ENCODE data around the gene CAP1. TPM values are rescaled to one million over a fixed set of nuclear protein-coding genes. Genes with fewer than 3 reads are reported as not detected.

Gene CAP1
- total and polyA plus RNA-seq, 10 of the 15 experiments (the other 5 are each of a cell fraction or from before 2014, with no cell fraction given): 360 to 500 (median 431) TPM

GRCh38 chr1:40059960-40060750 lies 19.6 kb downstream of the CAP1 start:
- Histone ChIP-seq H3K4me3 (peak overlapping the region; percentile 25; the same call in 1 of the 2 replicates), H3K27ac (ENCODE audit: control insufficient read depth, insufficient read depth) (peak overlapping the region; percentile 84), H3K9me3 (replicated peaks; ENCODE audit: control insufficient read depth, insufficient read depth, low read length) (no peaks in the 10 kb centered on the region), H3K79me2 (ENCODE audit: control insufficient read depth, insufficient read depth, low read length) (peaks cover 54% of the 10 kb centered on the region), H3K36me3 (ENCODE audit: control insufficient read depth in 2 of 2, insufficient read depth in 2 of 2, low read length in 1 of 2) (peaks cover 19% of the 10 kb centered on the region in 2 experiments), H3K4me2 (ENCODE audit: control insufficient read depth, insufficient read depth) (peak overlapping the region; percentile 72), H4K20me1 (ENCODE audit: control insufficient read depth, insufficient read depth) (no peaks in the 10 kb centered on the region), H3K27me3 (replicated peaks in 1 of 2; ENCODE audit: control insufficient read depth in 2 of 2, insufficient read depth in 2 of 2, low read length in 1 of 2) (no peaks in the 10 kb centered on the region), H3K9ac (ENCODE audit: control insufficient read depth, insufficient read depth, low read length) (peak overlapping the region; percentile 9; the same call in 1 of the 2 replicates), H3K4me1 (ENCODE audit: control insufficient read depth, insufficient read depth, low read length) (peaks cover 53% of the 10 kb centered on the region), H2AFZ (ENCODE audit: control insufficient read depth, low read depth, low read length) (no peak overlapping the region)
- DNase-seq (ENCODE audit: low read depth, low spot score) (no peak), FAIRE-seq (no peak), ATAC-seq (peak; percentile 31)
- POLR2A ChIA-PET: interaction anchor here (0.6 to 2.7 kb wide), 10 partner anchors 10 to 1145 kb away, joined by 3 to 15 read pairs (median 4); partner anchors contain the start of gene CAP1
- in situ Hi-C loops (cut with MboI): no loop called here
- BruUV-seq (replicated peaks): no TSS peak
- SMC1A ChIA-PET (ENCODE audit: uncharacterized antibody, unreplicated experiment): interaction anchor here (0.6 to 3.8 kb wide), 14 partner anchors 10 to 333 kb away, joined by 3 to 25 read pairs (median 4); partner anchors contain the start of gene CAP1
- intact Hi-C loops (cut with micrococcal nuclease; ENCODE audit: unreplicated experiment): no loop called here
- RAD21 ChIA-PET (ENCODE audit: unreplicated experiment): interaction anchor here (0.6 to 2.8 kb wide), 9 partner anchors 10 to 1027 kb away, joined by 3 to 20 read pairs (median 5); partner anchors contain the start of gene CAP1
- CTCF ChIA-PET: interaction anchor here (1.0 to 7.2 kb wide), 10 partner anchors 10 to 325 kb away, joined by 3 to 41 read pairs (median 9); partner anchors contain the start of gene CAP1
- WGBS (ENCODE audit: insufficient coverage, insufficient replicate concordance, low lambda C conversion rate, missing lambda C conversion rate): under 1% methylated on average over 7 of the region's 7 CpGs
- TF ChIP-seq ATF7 (IDR thresholded peaks at IDR 0.05; ENCODE audit: low read depth): peak; percentile 68
- TF ChIP-seq BHLHE40 (IDR thresholded peaks at IDR 0.05; ENCODE audit: borderline replicate concordance in 1 of 2, low read depth in 2 of 2, low read length in 1 of 2): peak in 1 of 2 experiments; percentile 27; a peak in 1 of 4 replicates
- no peak for TF ChIP-seq IRF5 (IDR thresholded peaks at IDR 0.05; ENCODE audit: borderline replicate concordance)
- peak; percentile 41; the same call in 1 of the 2 replicates for TF ChIP-seq MTA2 (IDR thresholded peaks at IDR 0.05; ENCODE audit: low read depth)
- TF ChIP-seq PRDM15 (CRISPR knock-in tag; IDR thresholded peaks at IDR 0.05): no peak
- TF ChIP-seq NBN (IDR thresholded peaks at IDR 0.05): 0 out of 2 replicates have a peak, but pooled peaks have one; percentile 44
- peak; percentile 22; the same call in 1 of the 2 replicates for TF ChIP-seq ZNF592 (IDR thresholded peaks at IDR 0.05)
- TF ChIP-seq ZBTB33 (IDR thresholded peaks at IDR 0.05): no peak
- peak; percentile 69; the same call in 1 of the 2 replicates for TF ChIP-seq CREM (IDR thresholded peaks at IDR 0.05; ENCODE audit: low read depth)
- peak; percentile 62; the same call in 1 of the 2 replicates for TF ChIP-seq BACH1 (IDR thresholded peaks at IDR 0.05; ENCODE audit: borderline replicate concordance)
